Activated T-helper 2 cell treated with anti-CD3 and anti-CD28 coated beads, Interferon-gamma antibody, Interleukin-2, Interleukin-4, amounts not matched to agents 10 μg/mL and 5 μg/mL and 100 μg/mL, durations not matched to agents 14 hours and 24 hours and 36 hours (primary cell): Measurements from ENCODE around the gene PTH2. TPM values are rescaled to one million over a fixed set of nuclear protein-coding genes. Genes with fewer than 3 reads are reported as not detected.

ENCODE experiments used
- DNase-seq: peaks from one replicate; pipeline ENCODE4 v3.0.0; 2021; ENCODE audit warnings: low spot score
- H3K27ac Mint-ChIP-seq: one replicate; pipeline ENCODE4 v1.8.0; 2021; ENCODE audit warnings: mixed read lengths
- H3K27me3 Mint-ChIP-seq: one replicate; pipeline ENCODE4 v1.8.0; 2021; ENCODE audit warnings: low read depth, mixed read lengths
- H3K36me3 Mint-ChIP-seq: one replicate; pipeline ENCODE4 v1.8.0; 2021; ENCODE audit warnings: low read depth, mixed read lengths
- H3K4me1 Mint-ChIP-seq: one replicate; pipeline ENCODE4 v1.8.0; 2021; ENCODE audit warnings: low read depth, mixed read lengths
- H3K4me3 Mint-ChIP-seq: one replicate; pipeline ENCODE4 v1.8.0; 2021; ENCODE audit warnings: low read depth, mild to moderate bottlenecking, moderate library complexity, mixed read lengths
- H3K9me3 Mint-ChIP-seq: one replicate; pipeline ENCODE4 v1.8.0; 2021; ENCODE audit warnings: mixed read lengths
- intact Hi-C: fragments of 100-400 bp; cut with micrococcal nuclease; formaldehyde crosslinking; loops from one replicate; pipeline ENCODE4 v1.15.1; 2023
- total RNA-seq: library from RNA; stranded (reverse); gene quantifications from 2 replicates; pipeline ENCODE4 v1.2.3, GENCODE V29; 2022

The PTH2 gene
- total RNA-seq, 1 donor from 2014 or later: not detected

DNA sequence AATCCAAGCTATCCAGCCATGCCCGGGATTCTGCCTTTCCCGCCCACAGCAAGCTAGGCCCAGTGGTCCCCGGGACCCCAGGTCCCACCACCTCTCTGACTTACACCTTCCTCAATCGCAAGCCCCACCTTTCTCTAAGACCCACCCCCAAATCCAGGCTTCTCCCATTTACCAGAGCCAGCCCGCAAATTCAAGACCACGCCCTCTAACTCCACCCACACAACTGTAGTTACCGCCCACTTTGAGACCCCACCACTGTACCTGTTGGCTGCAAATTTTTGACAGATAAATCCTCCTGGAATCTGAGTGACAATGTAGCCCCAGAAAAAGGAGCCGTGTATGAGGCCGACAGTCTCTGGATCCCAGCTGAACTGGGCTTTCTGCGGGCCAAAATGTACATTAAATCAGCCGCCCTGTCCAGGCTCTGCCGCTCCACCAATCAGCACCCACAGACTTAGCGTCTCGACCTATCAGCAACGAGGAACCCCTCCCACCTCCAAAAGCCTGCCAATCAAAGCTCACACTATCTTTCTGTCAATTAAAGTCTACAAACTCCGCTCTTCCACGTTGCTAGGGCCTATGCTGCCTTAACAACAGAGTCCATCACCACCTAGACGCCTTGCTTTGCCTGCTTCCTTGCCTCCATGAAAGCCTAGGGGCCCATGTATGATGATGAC, 11.8 kb upstream of the PTH2 start:
- DNase-seq: no peak
- H3K9me3 Mint-ChIP-seq: no peaks in the 10 kb centered on the region
- H3K36me3 Mint-ChIP-seq: no peaks in the 10 kb centered on the region
- peaks cover 12% of the 10 kb centered on the region for H3K4me1 Mint-ChIP-seq
- H3K27ac Mint-ChIP-seq: no peak overlapping the region
- H3K4me3 Mint-ChIP-seq: no peak overlapping the region
- peaks cover 80% of the 10 kb centered on the region for H3K27me3 Mint-ChIP-seq
- intact Hi-C loops: no loop called here

DNA sequence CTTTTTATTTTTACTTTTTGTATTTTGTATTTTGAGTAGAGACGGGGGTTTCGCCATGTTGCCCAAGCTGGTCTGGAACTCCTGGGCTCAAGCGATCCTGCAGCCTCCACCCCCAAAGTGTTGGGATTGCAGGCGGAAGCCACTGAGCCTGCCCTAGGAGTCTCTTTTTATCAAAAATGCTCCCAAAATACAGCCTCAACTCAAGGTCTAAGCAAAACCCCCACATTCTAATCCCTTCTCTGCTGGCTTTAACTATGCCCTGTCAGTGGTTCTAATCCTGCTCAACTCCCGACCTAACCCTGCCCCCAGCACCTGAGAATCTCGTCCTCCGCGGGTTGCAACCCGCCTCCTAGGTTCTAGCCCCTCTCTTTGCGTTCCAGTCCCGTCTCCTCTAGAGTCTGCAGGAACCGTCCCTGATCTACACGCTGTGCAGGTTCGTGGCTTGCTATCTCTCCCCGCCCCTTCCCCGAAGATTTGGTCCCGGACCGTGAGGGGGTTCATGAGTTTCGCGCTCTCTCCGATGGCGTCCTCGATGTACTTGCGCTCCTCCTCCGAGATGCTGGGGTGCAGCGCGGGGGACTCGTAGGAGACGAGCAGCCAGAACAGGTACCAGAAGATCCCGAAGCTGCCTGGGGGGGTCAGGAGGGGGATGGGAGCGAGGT, 10.1 kb upstream of the PTH2 start:
- Mint-ChIP-seq H3K4me3 (no peak overlapping the region), H3K36me3 (no peaks in the 10 kb centered on the region), H3K9me3 (no peaks in the 10 kb centered on the region), H3K27me3 (peaks cover 76% of the 10 kb centered on the region), H3K4me1 (peaks cover 18% of the 10 kb centered on the region), H3K27ac (no peak overlapping the region)
- intact Hi-C loops: no loop called here
- no peak for DNase-seq

DNA sequence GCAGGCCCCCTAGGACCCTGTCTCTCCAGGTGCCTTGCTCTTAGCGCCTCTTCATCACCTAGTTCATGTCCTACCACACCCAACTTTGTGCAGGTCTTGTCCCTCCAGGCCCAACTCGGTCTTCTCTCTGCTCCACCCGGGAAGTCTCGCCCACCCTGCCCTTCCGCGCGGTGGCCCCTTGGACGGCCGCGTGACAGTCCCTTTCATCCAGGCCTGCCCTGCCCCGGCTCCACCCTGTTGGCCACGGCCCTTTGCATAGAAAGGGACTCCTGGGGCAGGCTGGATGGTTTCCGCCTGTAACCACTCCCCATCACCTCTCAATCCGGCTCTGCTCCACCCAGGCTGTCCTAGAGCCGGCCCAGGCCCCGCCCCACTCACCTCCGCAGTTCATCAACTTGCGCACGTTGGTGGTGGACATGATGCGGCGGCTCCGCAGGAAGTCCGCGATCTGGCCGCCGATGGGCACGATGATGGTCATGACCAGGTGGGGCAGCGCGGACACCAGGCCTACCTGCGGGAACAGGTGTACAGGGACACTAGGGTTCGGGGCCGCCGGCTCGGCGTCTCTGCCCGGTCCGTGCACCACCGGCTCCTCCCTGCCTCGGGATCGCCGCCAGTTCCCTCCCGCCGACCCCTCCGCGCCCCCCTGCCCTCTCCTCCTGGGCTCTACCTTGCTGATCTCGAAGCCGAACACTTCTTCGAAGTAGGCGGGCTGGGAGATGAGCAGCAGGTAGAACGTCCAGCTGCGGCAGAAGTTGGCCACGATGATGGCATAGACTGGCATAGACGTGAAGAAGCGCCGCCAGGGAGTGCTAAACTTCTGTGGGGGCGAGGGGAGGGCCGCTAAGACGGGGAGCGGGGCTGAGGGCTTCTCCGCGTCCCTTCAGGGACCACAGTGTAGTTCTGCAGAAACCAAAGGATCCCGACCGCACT, 9.2 kb upstream of the PTH2 start:
- Mint-ChIP-seq H3K9me3 (no peaks in the 10 kb centered on the region), H3K27me3 (peaks cover 73% of the 10 kb centered on the region), H3K36me3 (no peaks in the 10 kb centered on the region), H3K4me1 (peaks cover 22% of the 10 kb centered on the region), H3K27ac (no peak overlapping the region), H3K4me3 (no peak overlapping the region)
- DNase-seq: no peak
- intact Hi-C loops: no loop called here

DNA sequence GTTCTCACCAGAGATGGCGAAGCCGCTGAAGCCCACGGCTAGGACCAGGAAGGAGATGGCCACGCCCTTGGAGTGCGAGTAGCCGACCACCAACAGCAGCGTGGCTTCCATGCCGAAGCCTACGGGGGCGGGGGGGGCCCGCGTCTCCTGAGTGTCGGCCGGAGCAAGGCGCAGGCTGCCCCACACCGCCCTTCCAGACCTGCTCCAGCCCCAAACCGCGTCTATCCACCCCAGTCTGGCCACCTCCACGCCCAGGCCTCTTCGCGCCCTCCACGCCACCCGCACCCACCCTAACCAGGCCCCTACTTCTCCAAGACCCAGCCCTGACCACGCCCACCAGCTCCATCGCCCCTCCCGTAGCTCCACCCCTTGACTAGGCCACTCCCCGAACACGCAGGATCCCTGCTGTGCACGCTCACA, 8.1 kb upstream of the PTH2 start:
- no peak overlapping the region for H3K4me3 Mint-ChIP-seq
- intact Hi-C loops: no loop called here
- DNase-seq: no peak
- H3K27ac Mint-ChIP-seq: no peak overlapping the region
- H3K4me1 Mint-ChIP-seq: peaks cover 29% of the 10 kb centered on the region
- no peaks in the 10 kb centered on the region for H3K9me3 Mint-ChIP-seq
- peaks cover 73% of the 10 kb centered on the region for H3K27me3 Mint-ChIP-seq
- H3K36me3 Mint-ChIP-seq: no peaks in the 10 kb centered on the region

DNA sequence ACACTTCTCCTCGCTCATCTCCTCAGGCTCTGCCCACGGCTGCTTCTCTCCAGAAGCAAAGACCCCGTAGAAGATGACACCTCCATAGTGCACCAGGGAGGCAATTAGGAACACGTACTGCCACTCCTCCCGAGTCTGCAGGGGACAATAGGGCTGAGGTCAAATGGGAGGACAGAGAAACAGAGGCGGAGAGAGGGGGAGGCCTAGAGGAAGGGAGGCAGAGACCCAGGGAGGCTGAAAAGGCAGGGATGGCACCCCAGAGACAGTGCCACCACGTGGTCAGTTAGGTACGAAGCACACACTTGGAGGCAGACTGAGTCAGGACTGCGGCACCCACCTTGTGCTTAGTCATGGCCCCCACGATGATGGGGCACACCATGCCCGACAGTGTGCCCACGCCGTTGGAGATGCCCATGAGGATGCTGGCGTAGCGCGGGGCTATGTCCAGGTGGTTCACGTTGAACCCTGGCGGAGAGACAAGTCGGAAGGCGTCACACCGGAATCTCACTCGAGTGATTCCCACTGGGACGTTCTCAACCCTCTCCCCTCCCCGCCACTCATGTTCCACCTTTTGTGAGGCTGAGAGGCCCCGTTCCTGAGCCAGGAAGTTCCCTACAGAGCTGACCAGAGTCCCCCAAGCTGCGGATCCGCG, 7.6 kb upstream of the PTH2 start:
- no peaks in the 10 kb centered on the region for H3K36me3 Mint-ChIP-seq
- intact Hi-C loops: no loop called here
- H3K4me1 Mint-ChIP-seq: peaks cover 25% of the 10 kb centered on the region
- H3K27me3 Mint-ChIP-seq: peaks cover 73% of the 10 kb centered on the region
- H3K27ac Mint-ChIP-seq: no peak overlapping the region
- H3K9me3 Mint-ChIP-seq: no peaks in the 10 kb centered on the region
- DNase-seq: no peak
- no peak overlapping the region for H3K4me3 Mint-ChIP-seq

DNA sequence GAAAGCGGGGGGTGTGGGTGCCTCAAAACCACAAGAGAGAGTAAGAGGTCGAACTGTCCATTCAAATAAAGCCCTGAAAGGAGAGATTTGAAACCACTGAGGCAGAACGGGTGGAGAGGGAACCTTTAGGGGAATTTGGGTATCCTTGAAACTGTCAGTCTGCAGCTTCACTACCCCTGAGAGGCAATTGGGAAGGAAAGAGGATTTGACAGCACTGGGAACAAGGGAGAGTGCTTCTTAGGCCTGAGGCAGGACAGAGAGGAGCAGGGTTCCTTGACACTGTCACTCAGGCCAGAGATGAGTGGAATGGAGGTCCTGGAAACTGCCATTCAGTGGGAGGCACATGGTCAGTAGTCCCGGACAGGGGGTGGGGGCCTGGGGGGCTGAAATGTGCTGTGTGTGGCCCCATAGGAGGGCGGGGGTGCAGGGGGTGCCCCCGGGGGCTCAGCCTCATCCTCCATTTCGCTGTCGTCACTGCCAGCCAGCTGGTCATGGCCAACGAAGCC, 7.0 kb upstream of the PTH2 start:
- DNase-seq: no peak
- Mint-ChIP-seq H3K27ac (no peak overlapping the region), H3K9me3 (no peaks in the 10 kb centered on the region), H3K27me3 (peaks cover 73% of the 10 kb centered on the region), H3K4me3 (no peak overlapping the region), H3K36me3 (no peaks in the 10 kb centered on the region), H3K4me1 (peaks cover 25% of the 10 kb centered on the region)
- intact Hi-C loops: no loop called here

DNA sequence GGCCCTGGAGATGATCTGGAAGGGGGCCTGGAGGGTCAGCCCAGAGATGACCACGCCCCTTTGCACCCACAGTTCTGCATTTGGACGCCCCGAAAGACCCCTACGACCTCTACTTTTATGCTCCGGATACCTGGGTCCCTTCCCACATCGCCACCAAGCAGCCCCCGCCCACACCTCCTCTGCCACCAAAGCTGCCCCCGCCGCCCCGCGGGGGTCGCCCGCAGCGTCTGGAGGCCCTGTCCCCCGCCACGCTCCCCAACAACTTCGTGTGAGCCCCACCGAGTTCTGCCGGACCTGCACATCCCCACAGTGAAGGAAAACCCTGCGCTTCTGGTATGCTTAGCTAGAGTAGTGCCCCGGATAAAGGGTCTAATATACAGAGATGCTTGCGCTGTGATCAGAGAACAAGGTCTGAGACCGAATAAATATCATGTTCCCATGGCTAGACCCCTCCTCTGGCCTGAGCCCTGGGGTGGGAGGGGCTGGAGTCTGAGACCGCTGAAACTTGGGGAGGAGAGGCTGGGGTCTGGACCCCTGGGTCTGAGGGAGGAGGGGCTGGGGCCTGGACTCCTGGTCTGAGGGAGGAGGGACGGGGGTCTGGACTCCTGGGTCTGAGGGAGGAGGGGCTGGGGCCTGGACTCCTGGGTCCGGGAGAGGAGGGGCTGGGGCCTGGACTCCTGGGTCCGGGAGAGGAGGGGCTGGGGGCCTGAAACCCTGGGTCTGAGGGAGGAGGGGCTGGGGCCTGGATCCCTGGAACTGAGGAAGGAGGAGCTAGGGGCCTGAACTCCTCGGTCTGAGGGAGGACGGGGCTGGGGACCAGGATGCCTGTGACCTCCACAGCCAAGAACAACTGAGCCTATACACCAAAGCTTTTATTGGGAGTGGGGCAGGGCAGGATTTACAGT, 5.6 kb upstream of the PTH2 start:
- no peaks in the 10 kb centered on the region for H3K36me3 Mint-ChIP-seq
- no peak for DNase-seq
- no peak overlapping the region for H3K27ac Mint-ChIP-seq
- H3K27me3 Mint-ChIP-seq: peaks cover 76% of the 10 kb centered on the region
- peaks cover 28% of the 10 kb centered on the region for H3K4me1 Mint-ChIP-seq
- intact Hi-C loops: no loop called here
- no peak overlapping the region for H3K4me3 Mint-ChIP-seq
- H3K9me3 Mint-ChIP-seq: no peaks in the 10 kb centered on the region

DNA sequence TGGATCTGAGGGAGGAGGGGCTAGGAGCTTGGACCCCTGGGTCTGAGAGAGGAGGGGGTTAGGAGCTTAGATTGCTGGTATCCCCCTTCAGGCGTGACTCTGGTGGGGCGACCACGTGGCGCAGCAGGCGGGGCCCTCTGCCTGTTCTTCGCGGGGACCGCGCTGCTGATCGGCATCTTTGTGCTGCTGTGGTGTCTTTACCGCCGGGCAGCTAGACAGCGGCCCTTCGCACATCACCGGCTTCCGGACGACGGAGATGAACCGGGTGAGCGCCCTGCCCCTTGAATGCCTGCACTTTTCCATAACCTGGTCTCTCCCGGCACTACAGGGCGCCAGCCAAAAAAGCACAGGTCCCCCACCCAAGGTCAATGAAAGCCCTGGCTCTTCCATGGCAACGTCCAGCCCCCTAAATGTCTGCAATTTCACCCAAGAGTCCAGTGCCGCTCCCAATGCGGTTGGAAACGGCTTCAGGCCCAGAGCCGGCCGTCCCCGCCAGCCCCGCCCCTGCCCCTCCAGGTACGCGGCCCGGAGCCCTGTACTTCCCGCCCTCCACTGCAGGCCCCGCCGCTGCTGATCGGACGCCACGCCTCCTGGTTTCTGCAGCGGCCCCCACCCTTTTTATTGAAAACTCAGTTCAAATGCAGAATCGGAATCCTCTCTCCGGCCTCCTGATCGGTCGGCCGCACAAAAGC, 4.8 kb upstream of the PTH2 start:
- Mint-ChIP-seq H3K4me3 (peak overlapping the region; percentile 15), H3K27ac (no peak overlapping the region), H3K4me1 (peaks cover 31% of the 10 kb centered on the region), H3K36me3 (no peaks in the 10 kb centered on the region), H3K27me3 (peaks cover 75% of the 10 kb centered on the region), H3K9me3 (no peaks in the 10 kb centered on the region)
- no peak for DNase-seq
- intact Hi-C loops: no loop called here

DNA sequence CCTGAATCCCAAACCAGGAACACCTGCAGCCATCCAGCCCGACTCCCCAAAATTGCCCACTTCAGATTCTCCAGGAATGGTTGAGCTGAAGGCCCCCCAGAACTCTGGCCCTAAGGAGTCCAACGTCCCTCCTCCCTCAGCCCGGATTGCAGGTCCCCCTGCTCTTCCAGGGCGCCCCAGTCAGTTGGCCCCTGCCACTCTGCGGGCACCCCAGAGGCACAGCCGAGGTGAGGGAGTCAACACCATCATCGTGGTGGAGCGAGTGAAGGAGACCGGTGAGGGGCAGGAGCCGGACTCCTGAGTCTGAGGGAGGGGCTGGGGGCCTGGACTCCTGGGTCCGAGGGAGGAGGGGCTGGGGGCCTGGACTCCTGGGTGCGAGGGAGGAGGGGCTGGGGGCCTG, 4.1 kb upstream of the PTH2 start:
- Mint-ChIP-seq H3K9me3 (no peaks in the 10 kb centered on the region), H3K4me3 (no peak overlapping the region), H3K27ac (no peak overlapping the region), H3K27me3 (peaks cover 77% of the 10 kb centered on the region), H3K36me3 (no peaks in the 10 kb centered on the region), H3K4me1 (peaks cover 35% of the 10 kb centered on the region)
- DNase-seq: no peak
- intact Hi-C loops: no loop called here

DNA sequence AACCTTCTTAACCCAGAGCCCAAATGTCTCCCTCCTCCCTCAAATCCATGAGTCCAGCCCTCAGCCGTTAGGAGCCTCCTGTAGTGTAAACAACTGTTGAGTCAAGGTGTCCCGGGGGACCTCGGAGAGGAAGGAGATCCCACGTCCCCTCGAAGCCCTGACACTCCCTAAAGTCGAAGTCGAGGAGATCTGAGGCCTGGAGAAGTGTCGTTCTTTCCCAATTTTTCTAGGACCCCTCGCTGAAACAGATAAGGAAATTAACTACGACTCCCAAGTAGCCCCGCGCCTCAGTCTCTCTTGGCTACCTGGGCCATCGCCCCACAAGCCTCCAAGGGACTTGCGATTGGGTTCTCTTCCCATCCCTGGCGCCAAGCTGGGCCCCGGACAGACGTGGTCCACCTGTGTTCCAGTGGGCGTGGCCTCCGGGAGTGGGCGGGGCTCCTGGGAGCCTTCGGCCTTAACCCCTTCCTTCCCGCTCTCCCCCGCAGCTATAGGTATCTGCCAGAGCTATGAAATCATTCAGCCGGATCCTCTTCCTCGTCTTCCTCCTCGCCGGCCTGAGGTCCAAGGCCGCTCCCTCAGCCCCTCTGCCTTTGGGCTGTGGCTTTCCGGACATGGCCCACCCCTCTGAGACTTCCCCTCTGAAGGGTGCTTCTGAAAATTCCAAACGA, 2.8 kb upstream of the PTH2 start:
- Mint-ChIP-seq H3K36me3 (no peaks in the 10 kb centered on the region), H3K9me3 (no peaks in the 10 kb centered on the region), H3K27ac (no peak overlapping the region), H3K27me3 (peaks cover 81% of the 10 kb centered on the region), H3K4me3 (no peak overlapping the region), H3K4me1 (peaks cover 43% of the 10 kb centered on the region)
- intact Hi-C loops: no loop called here
- no peak for DNase-seq

DNA sequence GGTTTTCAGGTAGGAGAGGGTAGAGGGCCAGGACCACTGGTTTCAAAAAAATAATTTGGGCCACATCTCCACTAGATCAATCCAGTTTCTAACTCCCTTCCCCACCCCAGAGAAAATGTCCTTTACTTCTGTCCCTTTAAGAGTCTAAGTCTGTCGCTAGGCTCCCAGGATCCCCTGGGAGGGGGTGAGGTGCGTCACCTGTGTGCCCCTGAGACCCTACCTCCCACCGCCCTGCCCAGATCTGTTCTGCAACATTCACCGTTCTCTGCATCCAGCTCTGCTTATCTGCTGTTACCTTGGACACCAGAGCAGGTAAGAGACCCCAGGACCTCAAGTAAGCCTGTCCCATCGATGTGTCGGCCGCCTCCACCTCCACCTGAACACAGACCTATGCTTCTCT, 1.9 kb upstream of the PTH2 start, which contains the start of gene GFY:
Gene GFY, plus strand, starts transcription at position 211 of the 400 bp plus-strand sequence. CDS start 1,043 bp downstream, outside the sequence.
- Mint-ChIP-seq H3K36me3 (no peaks in the 10 kb centered on the region), H3K27me3 (peaks cover 83% of the 10 kb centered on the region), H3K4me3 (no peak within 1 kb of the TSS), H3K4me1 (peaks cover 43% of the 10 kb centered on the region), H3K9me3 (no peaks in the 10 kb centered on the region), H3K27ac (no peak within 1 kb of the TSS)
- intact Hi-C loops: no loop called here
- DNase-seq: no peak
